SK-N-SH treated with all-trans-retinoic acid at 6 μM for 48 hours (cell line): ENCODE measurements around the gene MIB2.

ENCODE experiments used
- CSDC2 ChIP-seq: fragments of 250-450 bp; sonication (Bioruptor Pico); IDR thresholded peaks from 2 replicates; pipeline ENCODE4 v1.5.0; 2020; ENCODE audit warnings: mild to moderate bottlenecking, moderate library complexity
- ESRRG ChIP-seq: fragments of 250-450 bp; sonication (Bioruptor Pico); IDR thresholded peaks from 2 replicates; pipeline ENCODE4 v1.6.1; 2021; ENCODE audit warnings: mild to moderate bottlenecking
- GLIS3 ChIP-seq: fragments of 250-450 bp; sonication (Bioruptor Pico); IDR thresholded peaks from 2 replicates; pipeline ENCODE4 v1.5.0; 2020; ENCODE audit warnings: mild to moderate bottlenecking, moderate library complexity
- PPARA ChIP-seq: fragments of 250-450 bp; sonication (Bioruptor Pico); IDR thresholded peaks from 2 replicates; pipeline ENCODE4 v1.5.0; 2020; ENCODE audit warnings: mild to moderate bottlenecking, borderline replicate concordance
- RARB ChIP-seq: fragments of 250-450 bp; sonication (Bioruptor Pico); IDR thresholded peaks from 2 replicates; pipeline ENCODE4 v1.8.0; 2021; ENCODE audit warnings: mild to moderate bottlenecking, moderate library complexity
- TOX ChIP-seq: fragments of 250-450 bp; sonication (Bioruptor Pico); IDR thresholded peaks from 2 replicates; pipeline ENCODE4 v1.8.0; 2021; ENCODE audit warnings: mild to moderate bottlenecking, moderate library complexity, borderline replicate concordance
- ZFP3 ChIP-seq: fragments of 250-450 bp; sonication (Bioruptor Pico); IDR thresholded peaks from 2 replicates; pipeline ENCODE4 v1.5.0; 2020; ENCODE audit warnings: mild to moderate bottlenecking, moderate library complexity
- ZFP30 ChIP-seq: fragments of 450-650 bp; formaldehyde crosslinking; IDR thresholded peaks from 2 replicates; pipeline ENCODE4 v1.5.0; 2022; ENCODE audit warnings: mild to moderate bottlenecking, moderate library complexity
- ZNF565 ChIP-seq: fragments of 450-650 bp; formaldehyde crosslinking; conservative IDR thresholded peaks from 2 replicates; pipeline ENCODE4 v1.5.0; 2020; ENCODE audit warnings: low read depth, mild to moderate bottlenecking, moderate library complexity
- ZNF70 ChIP-seq: fragments of 450-650 bp; formaldehyde crosslinking; IDR thresholded peaks from 2 replicates; pipeline ENCODE4 v1.5.0; 2020; ENCODE audit warnings: mild to moderate bottlenecking, moderate library complexity
- ZNF8 ChIP-seq: fragments of 450-650 bp; formaldehyde crosslinking; IDR thresholded peaks from 2 replicates; pipeline ENCODE4 v1.5.0; 2020; ENCODE audit warnings: mild to moderate bottlenecking, moderate library complexity
- TF ChIP-seq, protein P1 (sequence below): fragments of 250-450 bp; sonication (Bioruptor Pico); IDR thresholded peaks from 2 replicates; pipeline ENCODE4 v1.8.0; 2020; ENCODE audit warnings: mild to moderate bottlenecking, moderate library complexity, borderline replicate concordance
- TF ChIP-seq, protein P2 (sequence below): fragments of 250-450 bp; sonication (Bioruptor Pico); IDR thresholded peaks from 2 replicates; pipeline ENCODE4 v1.5.1; 2020; ENCODE audit warnings: low read depth, mild to moderate bottlenecking, moderate library complexity

DNA sequence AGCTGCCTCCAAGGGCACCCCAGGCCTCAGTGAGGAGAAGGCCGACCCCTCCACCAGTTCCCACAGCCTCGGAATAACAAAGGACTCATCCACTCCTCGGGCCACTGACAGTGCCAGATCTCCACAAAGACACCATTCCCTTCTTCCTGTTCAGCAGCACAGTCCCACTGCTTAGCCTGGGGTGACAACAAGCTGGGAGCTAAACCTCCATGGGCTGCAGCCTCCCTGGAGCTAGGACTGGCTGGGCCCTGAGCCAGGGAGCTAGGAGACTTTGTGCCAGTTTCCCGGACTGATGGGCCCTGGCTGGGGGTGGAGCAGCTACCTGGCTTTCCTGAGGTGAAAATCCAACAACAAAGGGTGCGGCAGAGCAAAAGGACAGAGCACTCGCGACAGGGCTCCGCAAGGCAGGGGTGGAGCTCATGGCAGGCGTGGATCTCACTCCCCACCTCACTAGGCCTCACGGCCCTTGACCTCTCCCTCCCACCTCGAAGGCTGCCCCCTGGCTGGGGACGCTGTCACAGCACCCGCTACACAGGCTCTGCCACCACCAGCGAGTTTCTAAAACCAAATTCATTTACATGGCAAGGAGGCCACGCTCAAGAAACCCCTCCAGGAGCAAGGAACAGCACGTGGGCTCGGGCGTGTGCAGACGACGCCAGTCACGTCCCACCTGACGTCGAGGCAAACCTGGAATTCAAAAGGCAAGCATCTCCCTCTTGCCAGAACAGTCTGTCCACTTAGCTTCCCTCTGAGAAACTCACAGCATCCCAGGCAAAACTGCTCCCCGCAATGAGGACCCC is 63.5 kb downstream of the MIB2 start:
- TF ChIP-seq, protein P1, sequence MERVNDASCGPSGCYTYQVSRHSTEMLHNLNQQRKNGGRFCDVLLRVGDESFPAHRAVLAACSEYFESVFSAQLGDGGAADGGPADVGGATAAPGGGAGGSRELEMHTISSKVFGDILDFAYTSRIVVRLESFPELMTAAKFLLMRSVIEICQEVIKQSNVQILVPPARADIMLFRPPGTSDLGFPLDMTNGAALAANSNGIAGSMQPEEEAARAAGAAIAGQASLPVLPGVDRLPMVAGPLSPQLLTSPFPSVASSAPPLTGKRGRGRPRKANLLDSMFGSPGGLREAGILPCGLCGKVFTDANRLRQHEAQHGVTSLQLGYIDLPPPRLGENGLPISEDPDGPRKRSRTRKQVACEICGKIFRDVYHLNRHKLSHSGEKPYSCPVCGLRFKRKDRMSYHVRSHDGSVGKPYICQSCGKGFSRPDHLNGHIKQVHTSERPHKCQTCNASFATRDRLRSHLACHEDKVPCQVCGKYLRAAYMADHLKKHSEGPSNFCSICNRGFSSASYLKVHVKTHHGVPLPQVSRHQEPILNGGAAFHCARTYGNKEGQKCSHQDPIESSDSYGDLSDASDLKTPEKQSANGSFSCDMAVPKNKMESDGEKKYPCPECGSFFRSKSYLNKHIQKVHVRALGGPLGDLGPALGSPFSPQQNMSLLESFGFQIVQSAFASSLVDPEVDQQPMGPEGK (CRISPR knock-in tag), result no peak
- TF ChIP-seq ESRRG (no peak), ZNF70 (no peak), CSDC2 (CRISPR knock-in tag) (no peak), RARB (no peak), ZNF565 (CRISPR knock-in tag) (no peak), ZNF8 (CRISPR knock-in tag) (no peak), GLIS3 (CRISPR knock-in tag) (no peak), PPARA (no peak), ZFP30 (CRISPR knock-in tag) (no peak), TOX (CRISPR knock-in tag) (no peak), ZFP3 (CRISPR knock-in tag) (no peak)
- TF ChIP-seq, protein P2, sequence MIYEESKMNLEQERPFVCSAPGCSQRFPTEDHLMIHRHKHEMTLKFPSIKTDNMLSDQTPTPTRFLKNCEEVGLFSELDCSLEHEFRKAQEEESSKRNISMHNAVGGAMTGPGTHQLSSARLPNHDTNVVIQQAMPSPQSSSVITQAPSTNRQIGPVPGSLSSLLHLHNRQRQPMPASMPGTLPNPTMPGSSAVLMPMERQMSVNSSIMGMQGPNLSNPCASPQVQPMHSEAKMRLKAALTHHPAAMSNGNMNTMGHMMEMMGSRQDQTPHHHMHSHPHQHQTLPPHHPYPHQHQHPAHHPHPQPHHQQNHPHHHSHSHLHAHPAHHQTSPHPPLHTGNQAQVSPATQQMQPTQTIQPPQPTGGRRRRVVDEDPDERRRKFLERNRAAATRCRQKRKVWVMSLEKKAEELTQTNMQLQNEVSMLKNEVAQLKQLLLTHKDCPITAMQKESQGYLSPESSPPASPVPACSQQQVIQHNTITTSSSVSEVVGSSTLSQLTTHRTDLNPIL (CRISPR knock-in tag), result no peak
